ENCODE measurements around the gene NOD1.

The NOD1 gene

GRCh38 chr7:30451539-30452279 is 26.9 kb downstream of the NOD1 start:
- in situ Hi-C loops (cut with HindIII; ENCODE audit: low sequenced_read_pairs) = no loop called here

GRCh38 chr7:30450983-30451497 is 27.5 kb downstream of the NOD1 start:
- in situ Hi-C loops (cut with HindIII; ENCODE audit: low sequenced_read_pairs) = no loop called here

GRCh38 chr7:30450240-30450982 is 28.2 kb downstream of the NOD1 start:
- in situ Hi-C loops (cut with HindIII; ENCODE audit: low sequenced_read_pairs) = no loop called here

- in situ Hi-C loops (cut with HindIII; ENCODE audit: low sequenced_read_pairs) = no loop called here
Observed at GRCh38 chr7:30448461-30449189, 30.0 kb downstream of the NOD1 start.

- in situ Hi-C loops (cut with HindIII; ENCODE audit: low sequenced_read_pairs) = no loop called here
Observed at GRCh38 chr7:30447466-30447865, 31.1 kb downstream of the NOD1 start.

GRCh38 chr7:30446266-30446665 is 32.3 kb downstream of the NOD1 start:
- in situ Hi-C loops (cut with HindIII; ENCODE audit: low sequenced_read_pairs) = no loop called here

- in situ Hi-C loops (cut with HindIII; ENCODE audit: low sequenced_read_pairs) = no loop called here
Observed at GRCh38 chr7:30445770-30446169, 32.8 kb downstream of the NOD1 start.

- in situ Hi-C loops (cut with HindIII; ENCODE audit: low sequenced_read_pairs) = no loop called here
Observed at GRCh38 chr7:30437823-30438574, 40.6 kb downstream of the NOD1 start.

- in situ Hi-C loops (cut with HindIII; ENCODE audit: low sequenced_read_pairs) = no loop called here
Observed at GRCh38 chr7:30436518-30436917, 42.1 kb downstream of the NOD1 start.

- in situ Hi-C loops (cut with HindIII; ENCODE audit: low sequenced_read_pairs) = no loop called here
Observed at GRCh38 chr7:30436046-30436445, 42.5 kb downstream of the NOD1 start.

GRCh38 chr7:30434140-30434799 is 44.3 kb downstream of the NOD1 start:
- in situ Hi-C loops (cut with HindIII; ENCODE audit: low sequenced_read_pairs) = no loop called here

- in situ Hi-C loops (cut with HindIII; ENCODE audit: low sequenced_read_pairs) = no loop called here
Observed at GRCh38 chr7:30433506-30433905, 45.1 kb downstream of the NOD1 start.

GRCh38 chr7:30433082-30433481 is 45.5 kb downstream of the NOD1 start:
- in situ Hi-C loops (cut with HindIII; ENCODE audit: low sequenced_read_pairs) = no loop called here

GRCh38 chr7:30430777-30431176 is 47.8 kb downstream of the NOD1 start:
- in situ Hi-C loops (cut with HindIII; ENCODE audit: low sequenced_read_pairs) = no loop called here

GRCh38 chr7:30430276-30430675 is 48.3 kb downstream of the NOD1 start:
- in situ Hi-C loops (cut with HindIII; ENCODE audit: low sequenced_read_pairs) = no loop called here

GRCh38 chr7:30429156-30429530 is 49.4 kb downstream of the NOD1 start:
- in situ Hi-C loops (cut with HindIII; ENCODE audit: low sequenced_read_pairs) = no loop called here

GRCh38 chr7:30428246-30429155 is 50.1 kb downstream of the NOD1 start:
- in situ Hi-C loops (cut with HindIII; ENCODE audit: low sequenced_read_pairs) = no loop called here

GRCh38 chr7:30427296-30428070 is 51.1 kb downstream of the NOD1 start:
- in situ Hi-C loops (cut with HindIII; ENCODE audit: low sequenced_read_pairs) = no loop called here

- in situ Hi-C loops (cut with HindIII; ENCODE audit: low sequenced_read_pairs) = no loop called here
Observed at GRCh38 chr7:30424506-30424905, 54.1 kb downstream of the NOD1 start.
